HPDE6-E6E7 (cell line): ENCODE measurements around the gene TLCD3B.

Experiments
- DNase-seq: peaks from one replicate; pipeline ENCODE4 v3.0.0; 2011; ENCODE audit warnings: missing footprints; ENCODE audit errors: extremely low spot score

The TLCD3B gene

GRCh38 chr16:30030841-30031413 lies at the start of gene TLCD3B:
TLCD3B (minus strand) TSS chr16:30031271; CDS start chr16:30030527, 744 bp downstream.
- no peak for DNase-seq

GRCh38 chr16:30079480-30079879 lies 48.4 kb upstream of the TLCD3B start:
- DNase-seq, result no peak

- DNase-seq, result no peak
Measured at GRCh38 chr16:30078744-30079143, 47.7 kb upstream of the TLCD3B start.

- no peak for DNase-seq
Measured at GRCh38 chr16:30077656-30078055, 46.6 kb upstream of the TLCD3B start.

- no peak for DNase-seq
Measured at GRCh38 chr16:30076276-30076791, 45.3 kb upstream of the TLCD3B start.

GRCh38 chr16:30075503-30076275 lies 44.6 kb upstream of the TLCD3B start, which contains the start of gene PPP4C:
PPP4C (plus strand) TSS chr16:30075994; CDS start chr16:30076378, 384 bp downstream.
- peak; percentile 95 for DNase-seq

GRCh38 chr16:30070490-30070889 lies 39.4 kb upstream of the TLCD3B start:
- no peak for DNase-seq

- DNase-seq, result no peak
Measured at GRCh38 chr16:30069611-30070462, 38.8 kb upstream of the TLCD3B start.

- no peak for DNase-seq
Measured at GRCh38 chr16:30068750-30069610, 37.9 kb upstream of the TLCD3B start.

GRCh38 chr16:30068333-30068732 lies 37.3 kb upstream of the TLCD3B start:
- DNase-seq, result no peak

- DNase-seq, result no peak
Measured at GRCh38 chr16:30067584-30067916, 36.5 kb upstream of the TLCD3B start.

GRCh38 chr16:30066761-30067583 lies 35.9 kb upstream of the TLCD3B start:
- DNase-seq, result no peak

- DNase-seq, result no peak
Measured at GRCh38 chr16:30065943-30066760, 35.1 kb upstream of the TLCD3B start.

- peak; percentile 91 for DNase-seq
Measured at GRCh38 chr16:30065102-30065942, 34.3 kb upstream of the TLCD3B start, which contains the start of gene ALDOA. ALDOA (plus strand) TSS chr16:30065760; CDS start chr16:30066898, 1,138 bp downstream.

GRCh38 chr16:30064729-30065101 lies 33.6 kb upstream of the TLCD3B start:
- DNase-seq, result no peak

GRCh38 chr16:30063893-30064728 lies 33.0 kb upstream of the TLCD3B start:
- no peak for DNase-seq

GRCh38 chr16:30063278-30063892 lies 32.3 kb upstream of the TLCD3B start:
- DNase-seq, result no peak
